HL-60 (cell line): ENCODE measurements around the gene CERS1.

Source experiments
- DNase-seq, 2 experiments: peaks; one replicate each; pipeline ENCODE4 v3.0.0-alpha.2; 2010 to 2020; ENCODE audit warnings: low read depth in 1 of 2, low spot score in 1 of 2
- H3K27ac ChIP-seq: fragments of 250-450 bp; sonication (Bioruptor Pico); replicated peaks from 2 replicates; pipeline ENCODE4 v1.5.1; 2020; ENCODE audit warnings: mild to moderate bottlenecking, moderate library complexity
- H3K27me3 ChIP-seq: fragments of 250-450 bp; sonication (Bioruptor Pico); 2 replicates; pipeline ENCODE4 v1.5.1; 2021; ENCODE audit warnings: mild to moderate bottlenecking, moderate library complexity; ENCODE audit not compliant: insufficient read depth, poor library complexity, severe bottlenecking
- H3K4me3 ChIP-seq: replicated peaks from 2 replicates; pipeline ENCODE4 v1.5.1; 2011; ENCODE audit warnings: mild to moderate bottlenecking, control low read depth, low read length; ENCODE audit not compliant: insufficient read depth
- CTCF ChIP-seq: IDR thresholded peaks from one replicate; pipeline ENCODE4 v1.5.1; 2011; ENCODE audit warnings: low read length, control low read depth, inconsistent platforms; ENCODE audit not compliant: insufficient read depth
- GABPA ChIP-seq: IDR thresholded peaks from 2 replicates; pipeline ENCODE4 v1.6.1; 2012; ENCODE audit warnings: low read depth
- POLR2AphosphoS5 ChIP-seq: IDR thresholded peaks from 2 replicates; pipeline ENCODE4 v1.6.1; 2012; ENCODE audit warnings: low read depth
- REST ChIP-seq: IDR thresholded peaks from 2 replicates; pipeline ENCODE4 v1.6.1; 2012; ENCODE audit warnings: low read depth; ENCODE audit not compliant: insufficient replicate concordance
- SPI1 ChIP-seq: IDR thresholded peaks from 2 replicates; pipeline ENCODE4 v1.6.1; 2012; ENCODE audit warnings: low read depth, mild to moderate bottlenecking, borderline replicate concordance

Gene CERS1

GRCh38 chr19:18862976-18863842, 32.7 kb downstream of the CERS1 start:
- Histone ChIP-seq H3K27ac (no peak overlapping the region), H3K4me3 (no peak overlapping the region), H3K27me3 (no peaks in the 10 kb centered on the region)
- TF ChIP-seq REST (no peak), SPI1 (no peak), GABPA (no peak), CTCF (no peak), POLR2AphosphoS5 (no peak)
- DNase-seq, result no peak

DNA sequence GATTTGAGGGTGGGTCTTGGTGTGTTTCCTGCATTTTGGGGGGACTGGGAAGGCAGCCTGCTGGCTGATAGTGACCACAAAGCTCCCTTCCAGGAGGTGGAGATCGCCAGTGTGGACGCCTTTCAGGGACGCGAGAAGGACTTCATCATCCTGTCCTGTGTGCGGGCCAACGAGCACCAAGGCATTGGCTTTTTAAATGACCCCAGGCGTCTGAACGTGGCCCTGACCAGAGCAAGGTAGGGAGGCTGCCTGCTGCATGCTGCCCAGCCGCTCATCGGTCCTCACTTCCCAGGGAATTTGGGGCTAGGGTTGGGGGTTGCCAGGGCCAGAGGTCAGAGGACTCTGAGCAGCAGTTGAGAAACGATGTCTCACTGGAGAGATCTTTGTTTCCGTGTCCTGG, 34.0 kb downstream of the CERS1 start:
- Histone ChIP-seq H3K27me3 (no peaks in the 10 kb centered on the region), H3K27ac (no peak overlapping the region), H3K4me3 (no peak overlapping the region)
- TF ChIP-seq SPI1, result no peak
- no peak for TF ChIP-seq GABPA
- no peak for TF ChIP-seq REST
- TF ChIP-seq CTCF, result no peak
- no peak for TF ChIP-seq POLR2AphosphoS5
- DNase-seq, result no peak

DNA sequence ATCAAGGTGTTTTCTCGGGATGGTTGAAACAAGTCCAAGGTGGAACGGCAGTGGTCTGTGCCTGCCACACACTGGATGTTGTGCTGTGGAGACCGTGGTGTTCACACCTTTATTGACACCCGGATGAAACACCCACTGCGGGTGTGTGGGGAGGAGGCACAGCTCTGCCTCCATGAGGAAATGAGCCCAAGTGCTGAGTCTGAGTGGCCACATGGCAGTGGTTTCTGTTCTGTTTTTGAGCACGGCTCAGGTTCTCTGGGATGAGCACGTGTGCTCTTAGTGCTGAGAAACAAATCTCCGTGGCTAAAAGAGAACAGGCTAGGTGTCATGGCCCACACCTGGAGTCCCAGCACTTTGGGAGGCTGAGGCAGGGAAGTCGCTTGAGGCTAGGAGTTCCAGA, 34.7 kb downstream of the CERS1 start:
- Histone ChIP-seq H3K27me3 (no peaks in the 10 kb centered on the region), H3K4me3 (no peak overlapping the region), H3K27ac (no peak overlapping the region)
- no peak for TF ChIP-seq GABPA
- no peak for TF ChIP-seq SPI1
- TF ChIP-seq POLR2AphosphoS5, result no peak; the same call in 1 of the 2 replicates
- no peak for TF ChIP-seq CTCF
- no peak for TF ChIP-seq REST
- DNase-seq, result no peak
